Middle frontal gyrus (tissue), 1 donor: ENCODE measurements around the gene PCDHGA8.
"Not testable (repeated sequence)": the region's sequence is repeated elsewhere in the genome, so short reads cannot be mapped to it uniquely, and the experiment has no call there.

Source experiments
- DNase-seq: peaks from one replicate; pipeline ENCODE4 v3.0.0-alpha.2; 2015; ENCODE audit warnings: low spot score; ENCODE audit errors: extremely low spot score

PCDHGA8 gene

GRCh38 chr5:141402553-141403243 lies 10.3 kb downstream of the PCDHGA8 start, which contains the start of gene PCDHGA9:
TSS of gene PCDHGA9 (plus strand) at chr5:141402778. CDS start at chr5:141402953, 175 bp downstream.
- DNase-seq, result no peak

DNA sequence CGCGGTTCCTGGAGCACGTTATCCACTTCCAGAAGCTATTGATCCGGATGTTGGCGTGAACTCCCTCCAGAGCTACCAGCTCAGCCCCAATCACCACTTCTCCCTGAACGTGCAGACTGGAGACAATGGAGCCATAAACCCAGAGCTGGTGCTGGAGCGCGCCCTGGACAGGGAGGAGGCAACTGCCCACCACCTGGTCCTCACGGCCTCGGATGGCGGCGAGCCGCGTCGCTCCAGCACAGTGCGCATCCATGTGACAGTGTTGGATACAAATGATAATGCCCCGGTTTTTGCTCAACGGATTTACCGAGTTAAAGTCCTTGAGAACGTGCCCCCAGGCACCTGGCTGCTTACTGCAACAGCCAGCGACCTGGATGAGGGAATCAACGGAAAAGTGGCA lies 11.0 kb downstream of the PCDHGA8 start:
- no peak for DNase-seq

GRCh38 chr5:141407790-141408505 lies 15.5 kb downstream of the PCDHGA8 start, which contains the start of gene PCDHGB6:
TSS of gene PCDHGB6 (plus strand) at chr5:141408021. CDS start at chr5:141408203, 182 bp downstream.
- DNase-seq, result not testable (repeated sequence)

DNA sequence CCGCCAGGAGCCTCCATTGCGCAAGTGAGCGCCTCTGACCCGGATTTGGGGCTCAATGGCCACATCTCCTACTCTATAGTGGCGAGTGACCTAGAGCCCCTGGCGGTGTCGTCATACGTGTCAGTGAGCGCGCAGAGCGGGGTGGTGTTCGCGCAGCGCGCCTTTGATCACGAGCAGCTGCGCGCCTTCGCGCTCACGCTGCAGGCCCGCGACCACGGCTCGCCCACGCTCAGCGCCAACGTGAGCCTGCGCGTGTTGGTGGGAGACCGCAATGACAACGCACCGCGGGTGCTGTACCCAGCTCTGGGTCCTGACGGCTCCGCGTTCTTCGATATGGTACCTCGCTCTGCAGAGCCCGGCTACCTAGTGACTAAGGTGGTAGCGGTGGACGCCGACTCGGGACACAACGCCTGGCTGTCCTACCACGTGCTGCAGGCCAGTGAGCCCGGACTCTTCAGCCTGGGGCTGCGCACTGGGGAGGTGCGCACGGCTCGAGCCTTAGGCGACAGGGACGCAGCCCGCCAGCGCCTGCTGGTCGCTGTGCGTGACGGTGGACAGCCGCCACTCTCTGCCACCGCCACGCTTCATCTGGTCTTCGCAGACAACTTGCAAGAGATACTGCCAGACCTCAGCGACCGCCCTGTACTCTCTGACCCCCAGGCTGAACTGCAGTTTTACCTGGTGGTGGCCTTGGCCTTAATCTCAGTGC lies 17.3 kb downstream of the PCDHGA8 start:
- DNase-seq, result no peak

GRCh38 chr5:141411575-141411974 lies 19.1 kb downstream of the PCDHGA8 start:
- DNase-seq, result no peak

- DNase-seq, result no peak
Observed at GRCh38 chr5:141412854-141413539, 20.6 kb downstream of the PCDHGA8 start, which contains the start of gene PCDHGA10. TSS of gene PCDHGA10 (plus strand) at chr5:141412987. CDS start at chr5:141413176, 189 bp downstream.

DNA sequence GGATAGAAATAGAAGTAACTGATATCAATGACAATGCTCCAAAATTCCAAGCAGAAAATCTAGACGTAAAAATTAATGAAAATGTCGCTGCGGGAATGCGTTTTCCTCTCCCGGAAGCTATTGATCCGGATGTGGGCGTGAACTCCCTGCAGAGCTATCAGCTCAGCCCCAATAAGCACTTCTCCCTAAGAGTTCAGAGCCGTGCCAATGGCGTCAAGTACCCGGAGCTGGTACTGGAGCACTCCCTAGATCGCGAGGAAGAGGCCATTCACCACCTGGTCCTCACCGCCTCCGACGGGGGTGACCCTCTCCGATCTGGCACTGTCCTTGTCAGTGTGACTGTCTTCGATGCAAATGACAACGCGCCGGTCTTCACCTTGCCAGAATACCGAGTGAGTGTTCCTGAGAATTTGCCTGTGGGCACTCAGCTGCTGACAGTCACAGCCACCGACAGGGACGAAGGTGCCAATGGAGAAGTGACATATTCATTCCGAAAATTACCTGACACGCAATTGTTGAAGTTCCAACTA lies 21.2 kb downstream of the PCDHGA8 start:
- DNase-seq, result no peak

DNA sequence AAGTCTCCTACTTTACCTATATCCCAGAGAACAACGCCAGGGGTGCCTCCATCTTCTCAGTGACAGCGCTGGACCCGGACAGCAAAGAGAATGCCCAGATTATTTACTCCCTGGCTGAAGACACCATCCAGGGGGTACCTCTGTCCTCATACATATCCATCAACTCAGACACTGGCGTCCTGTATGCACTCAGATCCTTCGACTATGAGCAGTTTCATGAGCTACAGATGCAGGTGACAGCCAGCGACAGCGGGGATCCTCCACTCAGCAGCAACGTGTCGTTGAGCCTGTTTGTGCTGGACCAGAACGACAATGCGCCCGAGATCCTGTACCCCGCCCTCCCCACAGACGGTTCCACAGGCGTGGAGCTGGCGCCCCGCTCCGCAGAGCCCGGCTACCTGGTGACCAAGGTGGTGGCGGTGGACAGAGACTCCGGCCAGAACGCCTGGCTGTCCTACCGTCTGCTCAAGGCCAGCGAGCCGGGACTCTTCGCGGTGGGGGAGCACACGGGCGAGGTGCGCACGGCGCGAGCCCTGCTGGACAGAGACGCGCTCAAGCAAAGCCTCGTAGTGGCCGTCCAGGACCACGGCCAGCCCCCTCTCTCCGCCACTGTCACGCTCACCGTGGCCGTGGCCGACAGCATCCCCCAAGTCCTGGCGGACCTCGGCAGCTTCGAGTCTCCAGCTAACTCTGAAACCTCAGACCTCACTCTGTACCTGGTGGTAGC lies 22.3 kb downstream of the PCDHGA8 start:
- DNase-seq, result not testable (repeated sequence)

- DNase-seq, result not testable (repeated sequence)
Observed at GRCh38 chr5:141415275-141415618, 22.8 kb downstream of the PCDHGA8 start.

DNA sequence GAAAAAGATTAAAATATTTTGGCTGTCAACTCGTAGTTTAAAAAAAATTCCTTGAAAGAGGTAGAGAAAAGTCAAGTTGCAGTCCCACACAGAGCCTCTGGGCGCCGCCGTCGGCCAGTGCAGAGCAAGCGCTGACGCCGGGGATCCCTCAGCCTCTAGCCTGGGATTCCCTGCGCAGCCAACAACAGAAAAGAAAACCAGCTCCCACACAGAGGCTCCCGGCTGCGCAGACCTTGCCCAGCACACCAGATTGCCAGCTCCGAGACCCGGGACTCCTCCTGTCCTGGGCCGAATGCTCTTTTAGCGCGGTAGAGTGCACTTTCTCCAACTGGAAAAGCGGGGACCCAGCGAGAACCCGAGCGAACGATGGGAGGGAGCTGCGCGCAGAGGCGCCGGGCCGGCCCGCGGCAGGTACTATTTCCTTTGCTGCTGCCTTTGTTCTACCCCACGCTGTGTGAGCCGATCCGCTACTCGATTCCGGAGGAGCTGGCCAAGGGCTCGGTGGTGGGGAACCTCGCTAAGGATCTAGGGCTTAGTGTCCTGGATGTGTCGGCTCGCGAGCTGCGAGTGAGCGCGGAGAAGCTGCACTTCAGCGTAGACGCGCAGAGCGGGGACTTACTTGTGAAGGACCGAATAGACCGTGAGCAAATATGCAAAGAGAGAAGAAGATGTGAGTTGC lies 25.2 kb downstream of the PCDHGA8 start, which contains the start of gene PCDHGB7:
Gene PCDHGB7, plus strand, starts transcription at position 184 of the 679 bp plus-strand sequence. Its CDS starts 183 bp downstream, at position 367.
- DNase-seq, result not testable (repeated sequence)

- no peak for DNase-seq
Observed at GRCh38 chr5:141419074-141419880, 26.8 kb downstream of the PCDHGA8 start.

- DNase-seq, result no peak
Observed at GRCh38 chr5:141420855-141421488, 28.5 kb downstream of the PCDHGA8 start, which contains the start of gene PCDHGA11. TSS of gene PCDHGA11 (plus strand) at chr5:141421051. CDS start at chr5:141421228, 177 bp downstream.

DNA sequence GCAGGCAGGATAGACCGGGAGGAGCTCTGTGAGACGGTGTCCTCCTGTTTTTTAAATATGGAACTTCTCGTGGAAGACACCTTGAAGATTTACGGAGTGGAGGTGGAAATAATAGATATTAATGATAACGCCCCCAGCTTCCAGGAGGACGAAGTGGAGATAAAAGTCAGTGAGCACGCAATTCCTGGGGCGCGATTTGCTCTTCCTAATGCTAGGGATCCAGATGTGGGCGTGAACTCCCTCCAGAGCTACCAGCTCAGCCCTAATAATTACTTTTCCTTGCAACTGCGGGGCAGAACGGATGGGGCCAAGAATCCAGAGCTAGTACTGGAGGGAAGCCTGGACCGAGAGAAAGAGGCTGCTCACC lies 29.0 kb downstream of the PCDHGA8 start:
- DNase-seq, result no peak

DNA sequence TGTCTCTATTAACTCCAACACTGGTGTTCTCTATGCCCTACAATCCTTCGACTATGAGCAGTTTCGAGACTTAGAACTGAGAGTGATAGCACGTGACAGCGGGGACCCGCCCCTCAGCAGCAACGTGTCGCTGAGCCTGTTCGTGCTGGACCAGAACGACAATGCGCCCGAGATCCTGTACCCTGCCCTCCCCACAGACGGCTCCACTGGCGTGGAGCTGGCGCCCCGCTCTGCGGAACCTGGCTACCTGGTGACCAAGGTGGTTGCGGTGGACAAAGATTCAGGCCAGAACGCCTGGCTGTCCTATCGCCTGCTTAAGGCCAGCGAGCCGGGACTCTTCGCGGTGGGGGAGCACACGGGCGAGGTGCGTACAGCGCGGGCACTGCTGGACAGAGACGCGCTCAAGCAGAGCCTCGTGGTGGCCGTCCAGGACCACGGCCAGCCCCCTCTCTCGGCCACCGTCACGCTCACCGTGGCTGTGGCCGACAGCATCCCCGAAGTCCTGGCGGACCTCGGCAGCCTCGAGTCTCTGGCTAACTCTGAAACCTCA lies 30.4 kb downstream of the PCDHGA8 start:
- no peak for DNase-seq

- DNase-seq, result no peak
Observed at GRCh38 chr5:141427783-141428426, 35.5 kb downstream of the PCDHGA8 start.

DNA sequence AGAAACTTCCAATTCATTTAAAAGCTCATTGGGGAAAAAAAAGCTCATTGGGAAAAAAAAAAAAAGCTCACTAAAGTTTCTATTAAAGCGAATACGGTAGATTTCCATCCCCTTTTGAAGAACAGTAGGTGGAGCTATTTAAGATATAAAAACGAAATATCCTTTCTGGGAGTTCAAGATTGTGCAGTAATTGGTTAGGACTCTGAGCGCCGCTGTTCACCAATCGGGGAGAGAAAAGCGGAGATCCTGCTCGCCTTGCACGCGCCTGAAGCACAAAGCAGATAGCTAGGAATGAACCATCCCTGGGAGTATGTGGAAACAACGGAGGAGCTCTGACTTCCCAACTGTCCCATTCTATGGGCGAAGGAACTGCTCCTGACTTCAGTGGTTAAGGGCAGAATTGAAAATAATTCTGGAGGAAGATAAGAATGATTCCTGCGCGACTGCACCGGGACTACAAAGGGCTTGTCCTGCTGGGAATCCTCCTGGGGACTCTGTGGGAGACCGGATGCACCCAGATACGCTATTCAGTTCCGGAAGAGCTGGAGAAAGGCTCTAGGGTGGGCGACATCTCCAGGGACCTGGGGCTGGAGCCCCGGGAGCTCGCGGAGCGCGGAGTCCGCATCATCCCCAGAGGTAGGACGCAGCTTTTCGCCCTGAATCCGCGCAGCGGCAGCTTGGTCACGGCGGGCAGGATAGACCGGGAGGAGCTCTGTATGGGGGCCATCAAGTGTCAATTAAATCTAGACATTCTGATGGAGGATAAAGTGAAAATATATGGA lies 38.1 kb downstream of the PCDHGA8 start, which contains the start of gene PCDHGA12:
Gene PCDHGA12, plus strand, starts transcription at position 176 of the 782 bp plus-strand sequence. Its CDS starts 253 bp downstream, at position 429.
- DNase-seq, result no peak

GRCh38 chr5:141431286-141431685 lies 38.9 kb downstream of the PCDHGA8 start:
- no peak for DNase-seq
